Subcutaneous adipose tissue (tissue), 4 donors: ENCODE data around the gene EXD3. TPM values are rescaled to one million over a fixed set of nuclear protein-coding genes. Genes with fewer than 3 reads are reported as not detected.

Experiments used
- CTCF ChIP-seq: fragments of 450-650 bp; IDR thresholded peaks from one replicate; pipeline ENCODE4 v1.5.1; 2016; ENCODE audit warnings: low read depth, mild to moderate bottlenecking, control low read depth, antibody characterized with exemption, moderate library complexity
- total RNA-seq, 4 donors: library from RNA; depleted of rRNA; stranded (reverse); fragments of >200 nt; gene quantifications; one replicate each; pipeline ENCODE4 v1.1.0, GENCODE V29; 2016

The EXD3 gene
- total RNA-seq, 4 donors from 2014 or later: 7.5 to 44.6 (median 10.5) TPM

GRCh38 chr9:137385061-137385655, 37.8 kb downstream of the EXD3 start:
- no peak for TF ChIP-seq CTCF

- no peak for TF ChIP-seq CTCF
These were observed 38.9 kb downstream of the EXD3 start for GRCh38 chr9:137383784-137384756.

GRCh38 chr9:137383081-137383783, 39.7 kb downstream of the EXD3 start:
- no peak for TF ChIP-seq CTCF

- TF ChIP-seq CTCF: no peak
These were observed 40.4 kb downstream of the EXD3 start for GRCh38 chr9:137382444-137383080.

- TF ChIP-seq CTCF: no peak
These were observed 41.2 kb downstream of the EXD3 start for GRCh38 chr9:137381501-137382443.

- TF ChIP-seq CTCF: no peak
These were observed 42.4 kb downstream of the EXD3 start for GRCh38 chr9:137380606-137381005.
